GM12873 (cell line): ENCODE results near the gene ADAM33.

Source experiments
- TF ChIP-seq, protein P1 (sequence below): IDR thresholded peaks from 2 replicates; pipeline ENCODE4 v1.5.1; 2012; ENCODE audit warnings: low read depth, mild to moderate bottlenecking, moderate library complexity, low read length, control low read depth; ENCODE audit not compliant: insufficient read depth; ENCODE audit errors: missing control alignments

ADAM33 gene

DNA sequence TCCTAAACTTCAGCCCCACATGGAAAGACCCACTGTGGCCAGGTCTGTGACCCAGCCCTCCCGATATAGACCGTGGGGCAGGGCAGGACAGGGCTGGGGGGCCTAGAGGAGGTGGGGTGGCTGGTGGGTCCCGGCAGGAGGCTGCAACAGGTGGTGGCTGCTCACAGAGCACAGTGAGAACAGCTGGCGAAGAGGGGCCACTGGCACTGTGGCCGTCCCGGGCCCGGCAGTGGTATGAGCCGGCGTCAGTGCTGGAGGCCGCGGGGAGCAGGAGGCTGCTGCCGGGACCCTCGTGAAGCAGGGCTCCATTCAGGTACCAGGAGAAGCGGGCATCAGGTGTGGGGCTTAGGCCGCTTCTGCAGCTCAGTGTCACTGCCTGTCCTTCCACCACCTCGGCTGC is 17.2 kb upstream of the ADAM33 start:
- TF ChIP-seq, protein P1, sequence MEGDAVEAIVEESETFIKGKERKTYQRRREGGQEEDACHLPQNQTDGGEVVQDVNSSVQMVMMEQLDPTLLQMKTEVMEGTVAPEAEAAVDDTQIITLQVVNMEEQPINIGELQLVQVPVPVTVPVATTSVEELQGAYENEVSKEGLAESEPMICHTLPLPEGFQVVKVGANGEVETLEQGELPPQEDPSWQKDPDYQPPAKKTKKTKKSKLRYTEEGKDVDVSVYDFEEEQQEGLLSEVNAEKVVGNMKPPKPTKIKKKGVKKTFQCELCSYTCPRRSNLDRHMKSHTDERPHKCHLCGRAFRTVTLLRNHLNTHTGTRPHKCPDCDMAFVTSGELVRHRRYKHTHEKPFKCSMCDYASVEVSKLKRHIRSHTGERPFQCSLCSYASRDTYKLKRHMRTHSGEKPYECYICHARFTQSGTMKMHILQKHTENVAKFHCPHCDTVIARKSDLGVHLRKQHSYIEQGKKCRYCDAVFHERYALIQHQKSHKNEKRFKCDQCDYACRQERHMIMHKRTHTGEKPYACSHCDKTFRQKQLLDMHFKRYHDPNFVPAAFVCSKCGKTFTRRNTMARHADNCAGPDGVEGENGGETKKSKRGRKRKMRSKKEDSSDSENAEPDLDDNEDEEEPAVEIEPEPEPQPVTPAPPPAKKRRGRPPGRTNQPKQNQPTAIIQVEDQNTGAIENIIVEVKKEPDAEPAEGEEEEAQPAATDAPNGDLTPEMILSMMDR: no peak

DNA sequence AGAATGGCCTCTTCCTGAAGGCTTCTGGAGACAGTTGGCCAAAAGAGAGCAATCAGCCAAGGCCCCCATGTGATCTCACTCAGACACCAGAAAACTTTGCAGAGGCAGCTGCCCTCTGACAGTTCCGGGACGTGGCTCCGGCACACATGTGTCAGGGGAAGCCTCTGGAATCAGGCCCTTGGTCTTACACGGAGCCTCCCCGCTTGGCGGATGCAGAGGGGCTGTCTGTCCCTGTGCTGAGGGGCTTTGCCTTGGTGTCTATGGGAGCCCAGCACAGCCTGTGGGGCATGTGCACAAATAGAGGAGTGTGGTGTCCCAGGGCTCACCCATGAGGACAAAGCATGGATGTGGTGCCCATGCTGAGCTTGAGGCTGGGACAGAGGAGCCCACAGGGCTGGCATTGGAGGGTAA is 16.8 kb upstream of the ADAM33 start:
- TF ChIP-seq, protein P1: no peak

DNA sequence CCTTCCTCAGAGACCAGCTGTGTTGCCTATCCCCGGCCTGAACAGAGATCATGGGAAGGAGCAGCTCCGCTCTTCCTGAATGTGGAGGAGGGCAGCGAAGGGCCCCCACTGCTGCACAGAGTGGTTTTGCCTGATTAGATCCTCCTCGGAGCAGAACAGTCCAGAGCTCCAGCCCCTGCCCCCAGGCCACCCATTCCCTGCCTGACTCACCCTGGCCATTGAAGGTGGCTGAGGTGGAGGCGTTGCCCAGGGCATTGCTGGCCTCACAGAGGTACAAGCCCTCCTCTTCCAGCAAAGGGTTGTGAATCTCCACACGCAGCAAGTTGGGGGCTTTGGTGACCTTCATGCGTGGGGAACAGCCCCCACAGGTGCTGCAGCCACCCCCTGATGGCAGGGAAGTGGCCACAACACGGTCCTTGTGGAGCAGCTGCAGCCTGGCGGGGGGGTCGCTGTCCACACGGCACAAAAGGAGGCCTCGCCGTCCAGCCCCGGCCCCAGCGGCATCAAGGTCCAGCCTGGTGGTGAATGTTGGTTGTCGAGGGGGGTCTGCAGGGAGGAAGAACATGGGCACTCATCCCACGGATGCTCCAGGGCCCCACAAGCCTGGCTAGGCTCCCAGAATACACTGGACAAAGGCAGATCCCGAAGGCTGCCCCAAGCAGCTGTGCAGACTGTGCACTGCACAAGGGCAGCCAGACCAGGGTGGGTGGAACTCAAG is 15.9 kb upstream of the ADAM33 start:
- TF ChIP-seq, protein P1: no peak

DNA sequence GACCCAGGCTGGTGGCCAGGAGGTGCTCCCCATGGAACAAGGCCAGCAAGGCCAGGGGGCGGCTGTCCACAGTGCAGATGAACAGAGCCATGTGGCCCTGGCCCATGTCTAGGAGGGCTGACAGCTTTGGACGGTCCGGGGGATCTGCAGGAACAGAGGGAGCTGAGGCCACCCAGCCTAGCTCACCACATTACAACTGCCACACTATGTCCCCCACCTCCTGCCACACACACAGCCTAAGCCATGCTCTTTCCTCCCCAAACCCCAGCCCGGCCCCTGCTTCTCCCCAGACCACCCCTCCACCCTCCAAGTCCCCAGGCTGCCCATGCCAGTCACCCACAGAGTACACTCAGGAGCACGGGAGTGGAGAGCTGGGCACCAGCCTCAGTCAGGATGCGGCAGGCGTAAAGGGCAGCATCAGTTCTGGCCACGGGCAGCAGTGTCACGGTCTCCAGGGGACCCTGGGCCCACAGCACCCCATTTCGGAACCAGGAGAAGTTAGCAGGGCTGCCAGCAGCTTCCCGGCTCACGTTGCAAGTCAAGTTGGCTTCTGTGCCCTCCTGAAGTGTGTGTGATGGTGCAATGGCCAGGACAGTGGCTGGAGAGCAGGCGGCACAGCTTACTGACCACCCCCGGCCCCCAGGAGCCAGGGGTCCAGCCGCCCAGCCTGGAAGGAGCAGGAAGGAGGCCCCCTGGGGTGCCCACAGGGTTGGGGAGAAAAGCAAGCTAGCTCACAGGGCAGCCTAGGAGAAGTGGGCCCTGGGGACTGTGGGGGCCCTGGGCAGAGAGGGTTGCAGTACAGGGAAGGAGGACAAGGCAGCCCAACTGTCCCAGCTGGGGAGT is 15.2 kb upstream of the ADAM33 start:
- TF ChIP-seq, protein P1: no peak

DNA sequence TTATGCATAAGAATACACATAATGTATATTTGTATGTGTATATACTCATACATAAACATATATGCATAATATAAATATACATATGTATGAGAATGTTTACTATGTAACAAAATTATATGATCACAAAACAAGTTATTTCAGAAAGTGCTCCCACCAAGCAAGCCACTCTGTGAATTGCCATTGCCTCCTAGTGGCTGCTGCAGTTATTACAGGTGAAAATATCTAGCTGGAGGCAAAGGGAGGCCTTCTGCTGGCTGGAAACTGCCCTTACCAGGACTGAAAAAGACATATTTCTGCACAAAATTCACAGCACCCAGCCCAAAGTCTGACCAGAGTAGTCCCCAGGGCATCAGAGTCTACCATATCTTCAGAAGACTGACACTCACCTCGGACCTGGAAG is 14.4 kb upstream of the ADAM33 start:
- TF ChIP-seq, protein P1: peak; percentile 52

DNA sequence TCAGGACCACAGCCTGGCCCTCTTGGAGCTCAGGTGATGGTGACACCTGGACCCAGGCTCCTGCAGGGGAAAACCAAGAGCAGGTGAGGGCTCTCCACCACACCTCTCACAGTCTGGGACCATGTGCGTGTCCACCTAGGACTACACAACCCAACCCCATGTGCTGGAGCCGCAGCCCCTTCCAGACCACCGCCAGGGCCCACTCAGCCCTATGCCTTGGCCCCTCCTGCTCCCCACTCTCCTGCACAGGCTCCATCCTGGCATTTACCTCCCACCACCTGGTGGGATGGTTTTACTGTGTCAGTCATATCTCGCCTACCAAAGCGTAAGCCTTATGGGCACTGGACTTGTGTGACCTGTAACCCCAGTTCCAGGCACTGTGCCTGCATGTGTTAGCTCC is 13.1 kb upstream of the ADAM33 start:
- TF ChIP-seq, protein P1: no peak

DNA sequence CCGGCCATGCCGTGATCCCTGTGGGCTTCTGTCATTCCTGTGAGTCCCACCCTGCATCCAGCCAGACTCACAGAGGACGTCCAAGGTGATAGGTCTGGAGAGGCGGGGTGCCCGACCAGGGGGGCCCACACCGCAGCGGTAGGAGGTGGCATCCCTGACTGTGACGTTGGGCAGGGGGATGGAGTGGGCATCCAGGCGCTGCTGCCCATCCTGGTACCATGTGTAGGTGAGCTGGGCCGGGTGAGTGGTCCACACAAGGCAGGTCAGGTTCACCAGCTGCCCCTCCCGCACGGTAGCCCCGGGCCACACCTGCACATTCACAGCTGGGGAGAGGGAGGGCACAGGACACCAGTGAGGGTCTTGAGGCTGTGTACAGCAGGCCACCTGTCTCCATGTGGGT is 11.6 kb upstream of the ADAM33 start:
- TF ChIP-seq, protein P1: no peak
